ENCODE data around the gene MYOZ3. TPM values are rescaled to one million over a fixed set of nuclear protein-coding genes. Genes with fewer than 3 reads are reported as not detected.

Gene MYOZ3
- total and polyA plus RNA-seq, 10 of the 15 experiments (the other 5 are each of a cell fraction or from before 2014, with no cell fraction given) = 0.04 to 1.1 (median 0.10) TPM; not detected in 4

Other genes starting within 250 kb of the MYOZ3 start
Only the 7 nearest of the 9 such genes appear.
- gene RPS14, start 211.5 kb upstream of the MYOZ3 start, total RNA-seq (2014; rRNA removed) = 3,103 and 3,139 TPM in 2 replicates
- gene RPS14, start 211.5 kb upstream of the MYOZ3 start, total RNA-seq (2014; rRNA removed; fragmentation: Illumina TruSeq; extraction: Trizol) = 2,472 and 2,596 TPM in 2 replicates
- gene RPS14, start 211.5 kb upstream of the MYOZ3 start, total RNA-seq (2021) = 3,369 and 3,514 TPM in 2 replicates
- 3,820 and 3,850 TPM in 2 replicates for gene RPS14, start 211.5 kb upstream of the MYOZ3 start, polyA plus RNA-seq (2011; rRNA removed)
- 3,219 and 4,047 TPM in 2 replicates for gene RPS14, start 211.5 kb upstream of the MYOZ3 start, polyA plus RNA-seq (2014; fragmentation: Illumina TruSeq; extraction: Trizol)
- gene RPS14, start 211.5 kb upstream of the MYOZ3 start, polyA plus RNA-seq (2014; fragmentation: Nextera tagmentation; extraction: Ambion mirVana) = 1,000 to 10,000 TPM; 2,295 to 2,356 TPM
- 3,649 and 3,781 TPM in 2 replicates for gene RPS14, start 211.5 kb upstream of the MYOZ3 start, polyA plus RNA-seq (2014; rRNA removed)
- 1,000 to 10,000 TPM; 2,318 to 2,319 TPM for gene RPS14, start 211.5 kb upstream of the MYOZ3 start, polyA plus RNA-seq (2016; fragmentation: Nextera tagmentation; extraction: Ambion mirVana)
- 15.4 and 16.7 TPM in 2 replicates for gene NDST1, start 153.1 kb upstream of the MYOZ3 start, total RNA-seq (2014; rRNA removed)
- gene NDST1, start 153.1 kb upstream of the MYOZ3 start, total RNA-seq (2014; rRNA removed; fragmentation: Illumina TruSeq; extraction: Trizol) = 8.4 and 10.1 TPM in 2 replicates
- gene NDST1, start 153.1 kb upstream of the MYOZ3 start, total RNA-seq (2021) = 47.9 and 53.5 TPM in 2 replicates
- 8.1 and 15.0 TPM in 2 replicates for gene NDST1, start 153.1 kb upstream of the MYOZ3 start, polyA plus RNA-seq (2011; rRNA removed)
- gene NDST1, start 153.1 kb upstream of the MYOZ3 start, polyA plus RNA-seq (2014; fragmentation: Illumina TruSeq; extraction: Trizol) = 12.3 and 17.3 TPM in 2 replicates
- gene NDST1, start 153.1 kb upstream of the MYOZ3 start, polyA plus RNA-seq (2014; fragmentation: Nextera tagmentation; extraction: Ambion mirVana) = under 1 TPM; 0.20 to 0.31 TPM
- gene NDST1, start 153.1 kb upstream of the MYOZ3 start, polyA plus RNA-seq (2014; rRNA removed) = 17.6 and 32.3 TPM in 2 replicates
- gene NDST1, start 153.1 kb upstream of the MYOZ3 start, polyA plus RNA-seq (2016; fragmentation: Nextera tagmentation; extraction: Ambion mirVana) = 10 to 100 TPM in 1 of 2 experiments, 1 to 10 TPM in 1; 5.3 to 10.9 TPM
- gene SYNPO, start 20.6 kb upstream of the MYOZ3 start, total RNA-seq (2014; rRNA removed) = 3.3 and 3.4 TPM in 2 replicates
- gene SYNPO, start 20.6 kb upstream of the MYOZ3 start, total RNA-seq (2014; rRNA removed; fragmentation: Illumina TruSeq; extraction: Trizol) = 4.4 and 4.5 TPM in 2 replicates
- gene SYNPO, start 20.6 kb upstream of the MYOZ3 start, total RNA-seq (2021) = 21.0 and 21.8 TPM in 2 replicates
- gene SYNPO, start 20.6 kb upstream of the MYOZ3 start, polyA plus RNA-seq (2011; rRNA removed) = 11.0 and 18.3 TPM in 2 replicates
- gene SYNPO, start 20.6 kb upstream of the MYOZ3 start, polyA plus RNA-seq (2014; fragmentation: Illumina TruSeq; extraction: Trizol) = 8.7 and 9.4 TPM in 2 replicates
- gene SYNPO, start 20.6 kb upstream of the MYOZ3 start, polyA plus RNA-seq (2014; fragmentation: Nextera tagmentation; extraction: Ambion mirVana) = 1 to 10 TPM; 1.9 to 2.3 TPM
- gene SYNPO, start 20.6 kb upstream of the MYOZ3 start, polyA plus RNA-seq (2014; rRNA removed) = 10.1 and 10.7 TPM in 2 replicates
- gene SYNPO, start 20.6 kb upstream of the MYOZ3 start, polyA plus RNA-seq (2016; fragmentation: Nextera tagmentation; extraction: Ambion mirVana) = 1 to 10 TPM in 1 of 2 experiments, under 1 TPM in 1; 0.77 to 2.0 TPM
- 34.1 and 36.6 TPM in 2 replicates for gene RBM22, start 39.8 kb downstream of the MYOZ3 start, total RNA-seq (2014; rRNA removed)
- 34.1 and 34.6 TPM in 2 replicates for gene RBM22, start 39.8 kb downstream of the MYOZ3 start, total RNA-seq (2014; rRNA removed; fragmentation: Illumina TruSeq; extraction: Trizol)
- 43.8 and 45.7 TPM in 2 replicates for gene RBM22, start 39.8 kb downstream of the MYOZ3 start, total RNA-seq (2021)
- gene RBM22, start 39.8 kb downstream of the MYOZ3 start, polyA plus RNA-seq (2011; rRNA removed) = 58.1 and 65.6 TPM in 2 replicates
- gene RBM22, start 39.8 kb downstream of the MYOZ3 start, polyA plus RNA-seq (2014; fragmentation: Illumina TruSeq; extraction: Trizol) = 66.4 and 78.0 TPM in 2 replicates
- 10 to 100 TPM; 26.3 to 40.3 TPM for gene RBM22, start 39.8 kb downstream of the MYOZ3 start, polyA plus RNA-seq (2014; fragmentation: Nextera tagmentation; extraction: Ambion mirVana)
- 37.5 and 38.4 TPM in 2 replicates for gene RBM22, start 39.8 kb downstream of the MYOZ3 start, polyA plus RNA-seq (2014; rRNA removed)
- gene RBM22, start 39.8 kb downstream of the MYOZ3 start, polyA plus RNA-seq (2016; fragmentation: Nextera tagmentation; extraction: Ambion mirVana) = 10 to 100 TPM; 54.6 to 57.8 TPM
- gene DCTN4, start 97.8 kb downstream of the MYOZ3 start, total RNA-seq (2014; rRNA removed) = 17.9 and 24.1 TPM in 2 replicates
- gene DCTN4, start 97.8 kb downstream of the MYOZ3 start, total RNA-seq (2014; rRNA removed; fragmentation: Illumina TruSeq; extraction: Trizol) = 20.9 and 21.3 TPM in 2 replicates
- gene DCTN4, start 97.8 kb downstream of the MYOZ3 start, total RNA-seq (2021) = 26.6 and 27.8 TPM in 2 replicates
- gene DCTN4, start 97.8 kb downstream of the MYOZ3 start, polyA plus RNA-seq (2011; rRNA removed) = 26.2 and 30.7 TPM in 2 replicates
- 25.1 and 29.5 TPM in 2 replicates for gene DCTN4, start 97.8 kb downstream of the MYOZ3 start, polyA plus RNA-seq (2014; fragmentation: Illumina TruSeq; extraction: Trizol)
- gene DCTN4, start 97.8 kb downstream of the MYOZ3 start, polyA plus RNA-seq (2014; fragmentation: Nextera tagmentation; extraction: Ambion mirVana) = 1 to 10 TPM; 7.6 to 8.5 TPM
- gene DCTN4, start 97.8 kb downstream of the MYOZ3 start, polyA plus RNA-seq (2014; rRNA removed) = 14.0 and 17.5 TPM in 2 replicates
- 10 to 100 TPM; 16.6 to 18.1 TPM for gene DCTN4, start 97.8 kb downstream of the MYOZ3 start, polyA plus RNA-seq (2016; fragmentation: Nextera tagmentation; extraction: Ambion mirVana)
- 9.9 and 11.8 TPM in 2 replicates for gene SMIM3, start 117.5 kb downstream of the MYOZ3 start, total RNA-seq (2014; rRNA removed)
- 7.3 and 7.7 TPM in 2 replicates for gene SMIM3, start 117.5 kb downstream of the MYOZ3 start, total RNA-seq (2014; rRNA removed; fragmentation: Illumina TruSeq; extraction: Trizol)
- gene SMIM3, start 117.5 kb downstream of the MYOZ3 start, total RNA-seq (2021) = 6.9 and 8.4 TPM in 2 replicates
- 1.0 TPM in 2 replicates for gene SMIM3, start 117.5 kb downstream of the MYOZ3 start, polyA plus RNA-seq (2011; rRNA removed)
- gene SMIM3, start 117.5 kb downstream of the MYOZ3 start, polyA plus RNA-seq (2014; fragmentation: Illumina TruSeq; extraction: Trizol) = 6.9 and 10.7 TPM in 2 replicates
- gene SMIM3, start 117.5 kb downstream of the MYOZ3 start, polyA plus RNA-seq (2014; fragmentation: Nextera tagmentation; extraction: Ambion mirVana) = 1 to 10 TPM; 1.4 to 5.2 TPM
- 7.7 and 8.7 TPM in 2 replicates for gene SMIM3, start 117.5 kb downstream of the MYOZ3 start, polyA plus RNA-seq (2014; rRNA removed)
- gene SMIM3, start 117.5 kb downstream of the MYOZ3 start, polyA plus RNA-seq (2016; fragmentation: Nextera tagmentation; extraction: Ambion mirVana) = 10 to 100 TPM; 11.1 to 14.3 TPM
- 0.28 and 0.60 TPM in 2 replicates for gene IRGM, start 185.3 kb downstream of the MYOZ3 start, total RNA-seq (2014; rRNA removed)
- gene IRGM, start 185.3 kb downstream of the MYOZ3 start, total RNA-seq (2014; rRNA removed; fragmentation: Illumina TruSeq; extraction: Trizol) = 0.31 and 0.32 TPM in 2 replicates
- gene IRGM, start 185.3 kb downstream of the MYOZ3 start, total RNA-seq (2021) = 0.38 TPM in 1 of 2 replicates, not detected in the other
- 0.22 and 0.23 TPM in 2 replicates for gene IRGM, start 185.3 kb downstream of the MYOZ3 start, polyA plus RNA-seq (2011; rRNA removed)
- 0.14 and 0.25 TPM in 2 replicates for gene IRGM, start 185.3 kb downstream of the MYOZ3 start, polyA plus RNA-seq (2014; fragmentation: Illumina TruSeq; extraction: Trizol)
- under 1 TPM; 0.11 to 0.24 TPM for gene IRGM, start 185.3 kb downstream of the MYOZ3 start, polyA plus RNA-seq (2014; fragmentation: Nextera tagmentation; extraction: Ambion mirVana)
- 0.15 TPM in 1 of 2 replicates, not detected in the other for gene IRGM, start 185.3 kb downstream of the MYOZ3 start, polyA plus RNA-seq (2014; rRNA removed)
- under 1 TPM in 1 of 2 experiments, not detected in 1; 0.30 TPM for gene IRGM, start 185.3 kb downstream of the MYOZ3 start, polyA plus RNA-seq (2016; fragmentation: Nextera tagmentation; extraction: Ambion mirVana)